A549 (cell line): ENCODE measurements around the gene IGF2R. TPM values are rescaled to one million over a fixed set of nuclear protein-coding genes. Genes with fewer than 3 reads are reported as not detected.

ENCODE experiments used
- ATAC-seq, 2 experiments: fragments of 200-7000 bp in 1 of 2; fragments of >200 bp in 1 of 2; cut with Nextera tagmentation in 1 of 2; cut with Tn5 transposase in 1 of 2; 3 replicates each; pipeline versions ENCODE4 v1.8.0 to v1.9.1; 2018 to 2020; ENCODE audit warnings: mild to moderate bottlenecking in 1 of 2, moderate library complexity in 1 of 2
- CTCF ChIA-PET: fragments of 300-600 bp; sonication (Branson Sonifier 250); formaldehyde crosslinking; extraction: SDS; loops from one replicate; lab custom pipeline; 2021; ENCODE audit warnings: antibody characterized with exemption, inconsistent platforms; lab: Yijun Ruan, JAX
- POLR2A ChIA-PET: fragments of 350-600 bp; formaldehyde crosslinking; extraction: SDS; loops from one replicate; lab custom pipeline; 2021; ENCODE audit warnings: antibody characterized with exemption, inconsistent platforms; lab: Yijun Ruan, JAX
- DNase-seq, 2 experiments: peaks; one replicate each; pipeline versions ENCODE4 v3.0.0 to v3.0.0-alpha.2; 2011 to 2016; ENCODE audit warnings: low read depth in 1 of 2, low spot score in 1 of 2
- FAIRE-seq: peaks from 2 replicates; lab custom pipeline; 2011; peaks lifted over from hg19 to GRCh38; lab: Jason Lieb, UNC
- H3K27ac ChIP-seq, 2 experiments: fragments of >200 bp; sonication (Bioruptor Twin); formaldehyde crosslinking; 3 replicates each; pipeline ENCODE4 v1.5.1; 2016 to 2017
- H3K4me1 ChIP-seq: fragments of >200 bp; sonication (Bioruptor Twin); formaldehyde crosslinking; 3 replicates; pipeline ENCODE4 v1.6.1; 2016
- H3K4me2 ChIP-seq: fragments of >200 bp; sonication (Bioruptor Twin); formaldehyde crosslinking; 3 replicates; pipeline ENCODE4 v1.6.1; 2016
- H3K4me3 ChIP-seq: fragments of >200 bp; sonication (Bioruptor Twin); formaldehyde crosslinking; 3 replicates; pipeline ENCODE4 v1.5.1; 2016
- H3K9me3 ChIP-seq: fragments of >200 bp; sonication (Bioruptor Twin); formaldehyde crosslinking; 3 replicates; pipeline ENCODE4 v1.6.1; 2016
- CHD4 ChIP-seq: fragments of 200-600 bp; sonication (generic); IDR thresholded peaks from 2 replicates; pipeline ENCODE4 v1.6.1; 2016; ENCODE audit warnings: antibody characterized with exemption, mild to moderate bottlenecking, borderline replicate concordance
- ESRRA ChIP-seq: fragments of 150-350 bp; IDR thresholded peaks from 2 replicates; pipeline ENCODE4 v1.6.1; 2014; ENCODE audit warnings: mild to moderate bottlenecking, low read length, borderline replicate concordance
- FOSL2 ChIP-seq, 2 experiments: fragments of 450-650 bp in 1 of 2; fragments of >200 bp in 1 of 2; sonication (Bioruptor Twin) in 1 of 2; formaldehyde crosslinking; IDR thresholded peaks; 2 replicates each; pipeline versions ENCODE4 v1.5.0 to v1.6.1; 2016 to 2020; ENCODE audit warnings: mild to moderate bottlenecking in 1 of 2, moderate library complexity in 1 of 2
- FOXS1 ChIP-seq: fragments of 250-450 bp; sonication (Bioruptor Pico); IDR thresholded peaks from 2 replicates; pipeline ENCODE4 v1.5.0; 2020; ENCODE audit warnings: mild to moderate bottlenecking, moderate library complexity
- GATA3 ChIP-seq: IDR thresholded peaks from 2 replicates; pipeline ENCODE4 v1.6.1; 2012; ENCODE audit warnings: borderline replicate concordance
- HOXA7 ChIP-seq: fragments of 250-450 bp; sonication (Bioruptor Pico); IDR thresholded peaks from 2 replicates; pipeline ENCODE4 v1.5.0; 2020; ENCODE audit warnings: mild to moderate bottlenecking, moderate library complexity
- HOXB13 ChIP-seq: fragments of 250-450 bp; sonication (Bioruptor Pico); IDR thresholded peaks from 2 replicates; pipeline ENCODE4 v1.5.0; 2020; ENCODE audit warnings: low read depth, mild to moderate bottlenecking, moderate library complexity
- HOXB5 ChIP-seq: fragments of 250-450 bp; sonication (Bioruptor Pico); IDR thresholded peaks from 2 replicates; pipeline ENCODE4 v1.5.0; 2020; ENCODE audit warnings: mild to moderate bottlenecking, moderate library complexity
- JUN ChIP-seq, 2 experiments: fragments of >200 bp; sonication (Bioruptor Twin); formaldehyde crosslinking; IDR thresholded peaks; 2 replicates in 1 of 2; 3 replicates in 1 of 2; pipeline ENCODE4 v1.6.1; 2016 to 2017
- KDM1A ChIP-seq: fragments of 200-600 bp; sonication (generic); IDR thresholded peaks from 2 replicates; pipeline ENCODE4 v1.6.1; 2016; ENCODE audit warnings: low read depth, mild to moderate bottlenecking
- MYC ChIP-seq: IDR thresholded peaks from 2 replicates; pipeline ENCODE4 v1.6.1; 2012; ENCODE audit warnings: mild to moderate bottlenecking, inconsistent platforms, low read length, improper control_type of control experiment, borderline replicate concordance
- NFE2L2 ChIP-seq: fragments of 150-350 bp; conservative IDR thresholded peaks from 2 replicates; pipeline ENCODE4 v1.6.1; 2014; ENCODE audit warnings: low read length
- NR3C1 ChIP-seq: fragments of >200 bp; sonication (Bioruptor Twin); formaldehyde crosslinking; IDR thresholded peaks from 3 replicates; pipeline ENCODE4 v1.6.1; 2017
- POLR2A ChIP-seq: IDR thresholded peaks from 2 replicates; pipeline ENCODE4 v1.6.1; 2012; ENCODE audit warnings: mild to moderate bottlenecking, low read length
- RFX5 ChIP-seq: fragments of 450-650 bp; IDR thresholded peaks from 2 replicates; pipeline ENCODE4 v1.7.1; 2014; ENCODE audit warnings: antibody characterized with exemption, mild to moderate bottlenecking, moderate library complexity
- RNF2 ChIP-seq: fragments of 200-600 bp; sonication (generic); IDR thresholded peaks from 2 replicates; pipeline ENCODE4 v1.6.1; 2016; ENCODE audit warnings: low read depth, mild to moderate bottlenecking, antibody characterized with exemption, moderate library complexity, borderline replicate concordance
- SMC3 ChIP-seq: fragments of >200 bp; sonication (Bioruptor Twin); formaldehyde crosslinking; IDR thresholded peaks from 3 replicates; pipeline ENCODE4 v1.6.1; 2018; ENCODE audit warnings: inconsistent platforms
- ZFP36 ChIP-seq: fragments of 450-650 bp; IDR thresholded peaks from 2 replicates; pipeline ENCODE4 v1.6.1; 2014; ENCODE audit warnings: borderline replicate concordance; ENCODE audit not compliant: partially characterized antibody
- WGBS: methylation state at CpG from one replicate; pipeline ENCODE4 v1.1.6; 2017; ENCODE audit errors: missing lambda C conversion rate; 5-methylcytosine and 5-hydroxymethylcytosine counted together
- polyA plus RNA-seq, 4 experiments: library from polyadenylated mRNA; depleted of rRNA in 3 of 4; stranded (reverse); fragments of >200 nt; fragmentation: RNase III in 1 of 4; extraction: RNeasy Plus Mini Kit Qiagen cat#74134 plus additional on column Dnase treatment in 1 of 4; gene quantifications; 2 replicates in 3 of 4; 3 replicates in 1 of 4; pipeline ENCODE4 v1.2.3, GENCODE V29; 2011 to 2017
- TF ChIP-seq, protein P1 (sequence below): fragments of >200 bp; sonication (Bioruptor Twin); formaldehyde crosslinking; IDR thresholded peaks from 3 replicates; pipeline ENCODE4 v1.6.1; 2016
- TF ChIP-seq, protein P2 (sequence below): fragments of 250-450 bp; sonication (Bioruptor Pico); IDR thresholded peaks from 2 replicates; pipeline ENCODE4 v1.5.0; 2021; ENCODE audit warnings: mild to moderate bottlenecking, moderate library complexity, borderline replicate concordance
- TF ChIP-seq, protein P3 (sequence below): fragments of >200 bp; sonication (Bioruptor Twin); formaldehyde crosslinking; IDR thresholded peaks from 2 replicates; pipeline ENCODE4 v1.6.1; 2016
- TF ChIP-seq, protein P4 (sequence below): fragments of 450-650 bp; IDR thresholded peaks from 2 replicates; pipeline ENCODE4 v1.6.1; 2014; ENCODE audit warnings: antibody characterized with exemption

Gene IGF2R
- polyA plus RNA-seq, 2 of the 4 experiments (the other 2 are of a cell fraction), result 17.6 to 24.9 TPM

DNA sequence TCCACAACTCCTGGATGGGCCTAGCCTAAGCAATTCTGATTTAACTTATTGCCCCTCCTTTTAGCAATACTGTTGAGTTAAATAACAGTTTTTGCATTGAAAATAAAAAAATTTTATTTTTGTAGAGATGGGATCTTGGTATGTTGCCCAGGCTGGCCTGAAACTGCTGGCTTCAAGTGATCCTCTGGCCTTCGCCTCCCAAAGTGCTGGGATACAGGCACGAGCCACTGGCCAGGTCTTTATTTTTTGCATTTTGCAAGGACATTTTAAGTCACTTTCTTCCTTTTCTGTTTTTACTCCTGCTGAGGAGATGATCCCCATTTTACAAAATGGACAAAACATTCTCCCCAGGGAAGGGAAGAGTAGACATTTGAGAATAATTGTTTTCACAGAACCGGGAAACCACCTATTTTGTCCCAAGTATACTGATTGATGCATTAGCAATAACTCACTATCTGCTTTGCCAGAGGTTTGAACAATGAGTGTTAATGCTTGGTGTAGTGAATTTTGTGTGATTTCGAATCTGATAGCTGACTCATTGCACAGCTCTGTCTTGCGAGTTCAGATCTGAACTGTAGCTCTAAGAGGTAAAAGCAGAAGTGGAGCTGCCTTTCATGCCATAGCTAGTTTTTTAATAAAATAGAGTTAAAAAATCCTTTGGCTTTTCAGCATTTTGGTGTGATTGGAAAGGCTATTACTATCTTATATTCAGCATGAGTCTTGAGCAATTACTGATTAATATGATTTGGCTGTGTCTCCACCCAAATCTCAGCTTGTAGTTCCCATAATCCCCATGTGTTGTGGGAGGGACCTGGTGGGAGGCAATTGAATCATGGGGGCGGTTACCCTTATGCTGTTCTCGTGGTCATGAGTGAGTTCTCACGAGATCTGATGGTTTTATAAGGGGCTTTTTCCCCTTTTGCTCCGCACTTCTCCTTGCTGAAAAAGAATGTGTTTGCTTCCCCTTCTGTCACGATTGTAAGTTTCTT, 20.9 kb downstream of the IGF2R start:
- CTCF ChIA-PET, result interaction anchor here (1.2 kb wide), 1 partner anchor 10 kb away, joined by 3 read pairs; no protein-coding TSS in a partner anchor
- 94% methylated on average over 10 of the region's 10 CpGs for WGBS
- POLR2A ChIA-PET, result no interaction called here

DNA sequence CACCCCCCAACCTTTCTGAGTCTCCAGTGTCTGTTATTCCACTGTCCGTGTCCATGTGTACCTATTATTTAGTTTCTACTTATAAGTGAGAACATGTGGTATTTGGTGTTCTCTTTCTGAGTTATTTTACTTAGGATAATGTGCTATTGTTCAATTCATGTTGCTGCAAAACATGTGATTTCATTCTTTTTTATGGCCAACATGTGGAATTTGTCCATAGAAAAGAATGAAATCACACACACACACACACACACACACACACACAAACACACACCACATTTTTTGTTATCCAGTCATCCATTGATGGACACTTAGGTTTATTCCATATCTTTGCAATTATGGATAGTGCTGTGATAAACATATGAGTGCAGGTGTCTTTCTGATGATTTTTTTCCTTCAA, 23.5 kb downstream of the IGF2R start:
- ATAC-seq (no peak), DNase-seq (no peak), FAIRE-seq (no peak)
- TF ChIP-seq MYC (no peak), HOXB13 (CRISPR knock-in tag) (no peak), CHD4 (no peak), RFX5 (no peak), NFE2L2 (no peak), FOSL2 (IDR thresholded peaks at IDR 0.05) (no peak), FOSL2 (CRISPR knock-in tag; IDR thresholded peaks at IDR 0.05) (no peak), HOXB5 (CRISPR knock-in tag) (no peak), FOXS1 (CRISPR knock-in tag) (no peak), SMC3 (no peak), JUN (IDR thresholded peaks at IDR 0.05) (no peak), HOXA7 (CRISPR knock-in tag) (no peak)
- TF ChIP-seq, protein P1, sequence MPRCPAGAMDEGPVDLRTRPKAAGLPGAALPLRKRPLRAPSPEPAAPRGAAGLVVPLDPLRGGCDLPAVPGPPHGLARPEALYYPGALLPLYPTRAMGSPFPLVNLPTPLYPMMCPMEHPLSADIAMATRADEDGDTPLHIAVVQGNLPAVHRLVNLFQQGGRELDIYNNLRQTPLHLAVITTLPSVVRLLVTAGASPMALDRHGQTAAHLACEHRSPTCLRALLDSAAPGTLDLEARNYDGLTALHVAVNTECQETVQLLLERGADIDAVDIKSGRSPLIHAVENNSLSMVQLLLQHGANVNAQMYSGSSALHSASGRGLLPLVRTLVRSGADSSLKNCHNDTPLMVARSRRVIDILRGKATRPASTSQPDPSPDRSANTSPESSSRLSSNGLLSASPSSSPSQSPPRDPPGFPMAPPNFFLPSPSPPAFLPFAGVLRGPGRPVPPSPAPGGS, result no peak
- no peak overlapping the region for H3K4me2 ChIP-seq
- H3K4me1 ChIP-seq, result peaks cover 16% of the 10 kb centered on the region; the same call in 2 of the 3 replicates
- H3K27ac ChIP-seq, result no peak overlapping the region
- no peak overlapping the region for H3K4me3 ChIP-seq
- POLR2A ChIA-PET, result no interaction called here
- WGBS, result 86% methylated on average over 1 of the region's 1 CpG
- no peaks in the 10 kb centered on the region for H3K9me3 ChIP-seq
- CTCF ChIA-PET, result no interaction called here

More for the DNA sequence above, 20.9 kb downstream of the IGF2R start:
- Histone ChIP-seq H3K9me3 (no peaks in the 10 kb centered on the region), H3K4me1 (peaks cover 22% of the 10 kb centered on the region; the same call in 2 of the 3 replicates), H3K4me2 (no peak overlapping the region), H3K27ac (peak overlapping the region; percentile 15 to 75; a peak in 4 of 6 replicates), H3K4me3 (no peak overlapping the region)
- TF ChIP-seq RNF2 (no peak), GATA3 (no peak), KDM1A (no peak), FOXS1 (CRISPR knock-in tag) (no peak), NR3C1 (no peak), ESRRA (no peak), HOXA7 (CRISPR knock-in tag) (no peak), POLR2A (no peak), ZFP36 (no peak)
- TF ChIP-seq, protein P2, sequence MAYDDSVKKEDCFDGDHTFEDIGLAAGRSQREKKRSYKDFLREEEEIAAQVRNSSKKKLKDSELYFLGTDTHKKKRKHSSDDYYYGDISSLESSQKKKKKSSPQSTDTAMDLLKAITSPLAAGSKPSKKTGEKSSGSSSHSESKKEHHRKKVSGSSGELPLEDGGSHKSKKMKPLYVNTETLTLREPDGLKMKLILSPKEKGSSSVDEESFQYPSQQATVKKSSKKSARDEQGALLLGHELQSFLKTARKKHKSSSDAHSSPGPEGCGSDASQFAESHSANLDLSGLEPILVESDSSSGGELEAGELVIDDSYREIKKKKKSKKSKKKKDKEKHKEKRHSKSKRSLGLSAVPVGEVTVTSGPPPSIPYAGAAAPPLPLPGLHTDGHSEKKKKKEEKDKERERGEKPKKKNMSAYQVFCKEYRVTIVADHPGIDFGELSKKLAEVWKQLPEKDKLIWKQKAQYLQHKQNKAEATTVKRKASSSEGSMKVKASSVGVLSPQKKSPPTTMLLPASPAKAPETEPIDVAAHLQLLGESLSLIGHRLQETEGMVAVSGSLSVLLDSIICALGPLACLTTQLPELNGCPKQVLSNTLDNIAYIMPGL (CRISPR knock-in tag), result no peak
- TF ChIP-seq, protein P3, sequence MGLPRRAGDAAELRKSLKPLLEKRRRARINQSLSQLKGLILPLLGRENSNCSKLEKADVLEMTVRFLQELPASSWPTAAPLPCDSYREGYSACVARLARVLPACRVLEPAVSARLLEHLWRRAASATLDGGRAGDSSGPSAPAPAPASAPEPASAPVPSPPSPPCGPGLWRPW, result no peak
- TF ChIP-seq, protein P4, sequence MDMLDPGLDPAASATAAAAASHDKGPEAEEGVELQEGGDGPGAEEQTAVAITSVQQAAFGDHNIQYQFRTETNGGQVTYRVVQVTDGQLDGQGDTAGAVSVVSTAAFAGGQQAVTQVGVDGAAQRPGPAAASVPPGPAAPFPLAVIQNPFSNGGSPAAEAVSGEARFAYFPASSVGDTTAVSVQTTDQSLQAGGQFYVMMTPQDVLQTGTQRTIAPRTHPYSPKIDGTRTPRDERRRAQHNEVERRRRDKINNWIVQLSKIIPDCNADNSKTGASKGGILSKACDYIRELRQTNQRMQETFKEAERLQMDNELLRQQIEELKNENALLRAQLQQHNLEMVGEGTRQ, result no peak
- FAIRE-seq (no peak), ATAC-seq (no peak), DNase-seq (no peak)
